GM12801 (cell line): ENCODE measurements around the gene METTL15.

Experiments used
- CTCF ChIP-seq: IDR thresholded peaks from one replicate; pipeline ENCODE4 v1.5.1; 2011; ENCODE audit warnings: control low read depth; ENCODE audit not compliant: insufficient read length; ENCODE audit errors: extremely low read depth

Gene METTL15

GRCh38 chr11:28114731-28115130 is 6.5 kb downstream of the METTL15 start:
- TF ChIP-seq CTCF = no peak

GRCh38 chr11:28117712-28118111 is 9.5 kb downstream of the METTL15 start:
- TF ChIP-seq CTCF = no peak

- TF ChIP-seq CTCF = no peak
Observed at GRCh38 chr11:28123151-28123581, 15.0 kb downstream of the METTL15 start.

GRCh38 chr11:28132548-28132947 is 24.4 kb downstream of the METTL15 start:
- no peak for TF ChIP-seq CTCF

GRCh38 chr11:28133146-28133545 is 25.0 kb downstream of the METTL15 start:
- TF ChIP-seq CTCF = no peak

- no peak for TF ChIP-seq CTCF
Observed at GRCh38 chr11:28137366-28137765, 29.2 kb downstream of the METTL15 start.

- TF ChIP-seq CTCF = no peak
Observed at GRCh38 chr11:28137832-28138231, 29.6 kb downstream of the METTL15 start.

GRCh38 chr11:28139841-28140415 is 31.7 kb downstream of the METTL15 start:
- TF ChIP-seq CTCF = no peak
